GM21619 (cell line): ENCODE measurements around the gene NAALADL2.

ENCODE experiments used
- ATAC-seq: cut with Tn5 transposase; IDR thresholded peaks from one replicate; pipeline ENCODE4 v1.9.1; 2021; ENCODE audit not compliant: unreplicated experiment

Gene NAALADL2

DNA sequence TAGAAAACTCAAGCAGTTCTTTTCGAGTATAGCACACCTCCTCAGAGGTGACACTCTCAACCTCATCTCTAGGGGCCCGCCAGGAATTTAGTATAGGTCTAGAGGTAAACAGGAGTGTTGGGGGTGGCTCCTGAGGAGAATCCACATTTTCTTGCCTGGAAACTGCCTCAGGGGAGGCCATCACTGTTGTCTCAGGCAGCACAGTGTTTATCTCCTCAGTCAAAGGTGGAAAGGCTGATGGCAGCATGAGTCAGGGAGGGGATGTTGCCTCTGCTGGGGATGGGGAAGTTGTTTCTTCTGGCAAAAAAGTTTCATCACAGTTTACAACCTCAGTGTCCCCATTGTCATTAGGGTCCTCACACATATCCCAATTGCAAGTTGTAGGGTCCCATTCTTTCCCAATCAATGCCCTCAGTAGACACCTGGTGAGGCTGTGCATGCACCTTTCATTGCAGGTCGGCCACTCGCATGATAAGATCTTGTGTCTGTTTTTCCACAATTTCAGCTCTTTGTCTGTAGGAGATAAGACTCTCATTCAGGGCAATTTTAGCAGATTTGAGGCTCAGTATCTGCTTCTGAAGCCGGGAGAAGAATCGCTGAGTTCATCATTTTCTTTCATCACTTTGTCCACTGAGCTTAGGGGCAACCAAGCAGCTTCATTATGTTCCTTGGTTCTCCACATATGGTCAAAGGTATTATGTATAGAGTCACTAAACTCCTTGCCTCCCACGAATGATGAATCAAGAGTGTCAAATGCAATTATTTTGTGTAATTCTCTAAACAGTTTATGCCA is 25.8 kb downstream of the NAALADL2 start:
- ATAC-seq: no peak

DNA sequence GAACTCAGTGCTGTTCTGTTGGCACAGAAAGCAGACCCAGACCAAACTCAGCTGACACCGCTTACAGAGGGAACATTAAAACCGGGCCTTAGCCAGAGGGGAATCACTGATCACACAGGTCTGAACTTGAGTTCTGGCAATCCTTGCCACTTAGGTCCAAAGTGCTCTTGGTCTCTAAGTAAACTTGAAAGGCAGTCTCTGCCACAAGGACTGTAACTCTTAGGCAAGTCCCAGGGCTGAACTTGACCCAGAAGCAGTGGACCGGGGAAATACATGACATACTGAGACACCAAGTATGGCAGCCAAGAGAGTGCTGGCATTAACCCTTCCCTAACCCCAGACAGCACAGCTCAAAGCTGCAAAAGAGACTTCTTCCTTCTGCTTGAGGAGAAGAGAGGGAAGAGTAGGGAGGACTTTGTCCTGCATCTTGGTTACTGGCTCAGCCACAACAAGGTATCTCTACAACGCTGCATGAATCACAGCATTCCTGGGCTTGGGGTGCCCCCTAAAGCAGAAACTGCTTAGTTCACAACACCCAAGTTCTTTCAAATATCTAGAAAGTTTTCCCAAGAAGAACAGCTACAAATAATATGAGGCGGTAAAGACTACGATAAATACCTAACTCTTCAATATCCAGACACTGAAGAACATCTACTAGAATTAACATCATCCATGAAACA is 32.5 kb downstream of the NAALADL2 start:
- ATAC-seq: no peak

DNA sequence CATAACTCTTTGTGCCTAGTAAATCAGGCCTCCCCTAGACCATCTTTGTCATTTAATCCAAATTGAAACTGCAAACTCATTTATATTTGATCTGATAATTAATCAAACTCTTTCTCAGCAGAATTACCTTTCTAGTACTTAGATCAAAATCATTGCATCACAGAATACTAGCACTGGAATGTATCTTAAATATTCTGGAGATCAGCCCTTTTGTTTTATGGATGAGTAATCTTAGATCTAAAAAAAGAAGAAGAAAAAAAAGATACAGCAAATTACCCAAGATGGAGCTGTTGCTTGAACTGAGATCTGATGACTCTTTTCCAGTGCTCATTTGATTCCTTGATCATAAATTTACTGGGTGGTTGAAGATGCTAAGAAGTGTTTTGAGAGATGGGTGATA is 47.9 kb downstream of the NAALADL2 start:
- no peak for ATAC-seq

DNA sequence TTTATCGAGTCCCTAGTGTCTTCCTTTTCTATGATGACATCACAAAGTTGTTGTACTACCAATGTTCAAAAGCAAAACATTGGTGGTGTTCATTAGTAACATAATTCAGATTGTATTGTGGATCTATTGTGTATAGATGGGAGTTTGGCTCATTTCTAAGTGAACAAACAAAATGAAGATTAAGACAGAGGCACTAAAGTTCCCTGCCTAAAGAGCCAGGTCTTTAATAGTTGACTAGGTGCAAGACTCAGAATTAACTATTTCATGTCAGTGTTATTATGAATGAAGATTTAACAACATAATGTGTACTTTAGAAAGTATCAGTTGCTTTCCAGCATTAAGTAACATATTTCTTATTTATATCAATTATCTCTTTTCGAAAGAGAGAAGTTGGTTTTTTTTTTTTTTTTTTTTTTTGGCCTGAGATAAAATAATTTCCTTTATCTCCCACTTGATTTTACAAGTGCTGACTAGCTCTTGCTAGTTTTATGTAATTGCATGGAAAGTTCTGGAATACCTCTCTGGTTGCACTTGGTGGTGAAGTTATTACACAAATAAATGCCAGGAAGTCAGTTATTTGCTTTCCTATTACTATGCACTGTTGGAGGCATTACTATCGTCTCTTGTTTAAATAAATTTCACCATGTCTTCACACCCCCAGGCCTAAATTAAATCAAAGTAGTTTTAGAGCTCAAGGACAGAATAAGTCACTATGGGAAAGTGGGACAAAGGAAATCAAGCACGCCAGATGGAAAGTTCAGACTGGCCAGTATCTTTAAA is 48.7 kb downstream of the NAALADL2 start:
- no peak for ATAC-seq

DNA sequence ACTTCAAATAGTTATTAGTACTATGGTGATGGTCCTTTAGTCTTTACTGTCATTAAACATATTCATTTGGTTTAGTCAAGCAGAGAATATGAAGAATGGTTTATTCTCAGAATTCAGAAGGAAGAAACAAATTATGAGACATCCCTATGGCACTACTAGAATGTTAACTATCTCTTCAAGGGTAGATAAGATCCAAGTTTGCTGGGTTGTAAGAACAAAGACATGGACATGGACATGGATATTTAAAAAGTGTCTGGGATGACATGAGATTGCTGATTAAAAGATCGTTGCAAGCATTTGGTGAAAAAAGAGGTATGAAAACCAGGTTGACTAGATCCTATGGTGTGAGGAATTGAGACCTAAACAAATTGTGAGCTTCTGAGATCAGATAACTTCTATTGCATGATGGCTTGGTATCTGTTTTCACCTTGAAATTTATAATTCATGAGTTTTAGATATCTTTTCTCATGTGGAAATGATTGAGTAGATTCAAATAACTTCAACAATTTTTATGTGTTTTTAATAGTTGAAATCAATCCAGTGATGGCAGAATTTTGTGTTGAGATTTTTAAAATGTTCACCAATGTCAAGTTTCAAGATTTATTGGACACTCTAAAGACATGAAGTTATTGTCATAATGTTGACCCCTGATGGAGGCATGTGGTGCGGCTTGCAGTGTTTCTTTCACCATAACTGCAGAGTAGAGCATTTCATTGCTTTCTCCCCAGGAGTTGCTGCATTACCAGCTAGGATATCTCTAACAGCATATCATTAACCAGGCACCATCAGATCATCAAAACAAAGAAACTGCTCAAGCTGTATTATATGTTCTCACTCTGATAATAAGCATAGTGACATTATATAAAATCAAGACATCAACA is 72.6 kb downstream of the NAALADL2 start:
- ATAC-seq: no peak

DNA sequence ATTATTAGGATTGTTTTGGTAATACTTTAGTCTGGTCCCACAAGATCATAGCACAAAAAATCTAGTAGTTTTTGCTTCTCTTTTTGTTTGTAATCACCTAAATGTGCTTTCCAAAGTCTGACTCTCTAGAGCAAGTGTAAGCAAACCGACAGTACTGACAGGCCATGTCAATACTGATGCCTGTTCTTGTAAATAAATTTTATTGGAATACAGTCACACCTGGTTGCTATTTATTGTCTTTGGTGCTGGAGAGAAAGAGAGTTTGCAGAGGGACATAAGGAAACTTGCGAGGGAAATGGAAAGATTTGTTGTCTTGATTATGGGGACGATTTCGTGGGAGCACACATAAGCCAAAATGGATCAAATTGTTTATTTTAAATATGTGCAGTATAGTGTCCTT is 77.5 kb downstream of the NAALADL2 start:
- no peak for ATAC-seq

DNA sequence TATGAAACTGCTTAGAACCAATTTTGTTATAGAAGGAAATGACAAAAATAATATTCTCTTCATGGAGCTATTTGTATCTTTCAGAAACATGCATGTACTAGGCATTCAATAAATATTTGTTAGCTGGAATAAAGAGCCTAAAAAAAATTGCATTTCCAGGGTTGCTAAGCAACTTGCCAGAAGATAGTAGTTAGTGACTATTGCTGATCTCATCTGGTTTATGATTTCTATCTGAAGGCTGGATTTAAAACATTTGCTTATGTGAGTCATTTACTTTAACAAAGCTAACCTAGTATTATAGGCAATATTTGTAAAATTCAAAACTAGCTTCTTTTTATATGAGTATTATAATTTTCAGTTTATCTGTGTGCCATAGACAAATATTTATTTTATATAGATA is 78.3 kb downstream of the NAALADL2 start:
- no peak for ATAC-seq

- ATAC-seq: no peak
Measured at GRCh38 chr3:174938102-174938501, 79.0 kb downstream of the NAALADL2 start.

DNA sequence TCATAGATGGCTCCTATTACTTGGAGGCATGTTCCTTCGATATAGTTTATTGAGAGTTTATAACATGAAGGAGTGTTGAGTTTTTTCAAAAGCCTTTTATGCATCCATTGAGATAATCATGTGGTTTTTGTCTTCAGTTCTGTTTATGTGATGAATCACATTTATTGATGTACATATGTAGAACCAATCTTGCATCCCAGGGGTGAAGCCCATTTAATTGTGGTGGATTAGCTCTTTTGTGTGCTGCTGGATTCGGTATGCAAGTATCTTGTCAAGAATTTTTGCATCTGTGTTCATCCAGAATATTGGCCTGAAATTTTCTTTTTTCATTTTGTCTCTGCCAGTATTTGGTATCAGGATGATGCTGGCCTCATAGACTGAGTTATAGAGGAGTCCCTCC is 81.0 kb downstream of the NAALADL2 start:
- ATAC-seq: no peak

- ATAC-seq: no peak
Measured at GRCh38 chr3:174945276-174945675, 86.1 kb downstream of the NAALADL2 start.

DNA sequence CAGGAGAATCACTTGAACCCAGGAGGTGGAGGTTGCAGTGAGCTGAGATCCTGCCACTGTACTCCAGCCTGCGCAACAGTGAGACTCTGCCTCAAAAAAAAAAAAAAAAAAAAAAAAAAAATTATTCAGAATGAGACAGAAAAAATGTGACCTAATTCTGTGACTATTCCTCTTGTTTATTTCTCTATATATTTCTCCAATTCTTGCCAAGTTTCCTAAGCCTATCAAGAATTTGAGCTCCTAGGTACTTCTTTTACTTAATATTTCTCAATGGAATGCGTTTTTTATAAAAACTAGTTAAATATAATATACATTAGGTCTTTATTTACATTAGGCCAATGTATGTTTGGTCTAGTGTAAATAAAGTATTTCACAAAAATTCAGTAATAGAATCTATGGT is 86.8 kb downstream of the NAALADL2 start:
- ATAC-seq: no peak

DNA sequence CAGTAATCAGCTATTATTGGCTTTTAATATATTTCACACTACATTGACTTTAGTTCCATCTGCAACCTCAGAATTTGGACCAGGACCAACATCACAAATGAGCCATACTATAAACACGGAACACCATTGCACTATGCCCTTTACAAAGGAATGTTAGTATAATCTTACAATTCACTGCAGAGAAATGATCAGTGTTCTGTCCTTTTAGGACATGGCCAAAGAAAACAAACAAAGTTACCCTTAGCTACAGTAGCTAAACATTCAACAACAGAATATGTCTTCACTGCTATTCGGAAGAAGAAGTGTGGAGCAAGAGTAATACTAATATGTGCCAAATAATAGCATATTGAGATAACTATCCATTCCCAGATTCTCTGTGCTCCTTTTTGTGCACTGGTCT is 90.4 kb downstream of the NAALADL2 start:
- ATAC-seq: no peak

DNA sequence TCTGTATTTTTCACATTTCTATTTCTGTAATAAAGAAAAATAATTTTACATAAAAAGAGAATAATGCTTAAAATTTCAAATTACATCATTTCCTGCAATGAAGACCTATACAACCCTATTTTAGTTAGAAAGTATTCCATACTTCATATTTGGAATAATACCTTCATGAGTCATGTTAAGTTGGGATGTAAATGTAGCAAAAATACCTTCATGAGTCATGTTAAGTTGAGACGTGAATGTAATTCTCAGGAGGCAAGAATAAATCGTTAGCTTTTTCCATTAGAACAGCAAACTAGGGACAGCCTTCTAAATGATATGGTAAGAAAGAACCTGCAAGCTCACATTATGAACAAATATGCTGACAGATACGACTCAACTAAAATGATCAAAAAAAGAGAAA is 91.9 kb downstream of the NAALADL2 start:
- no peak for ATAC-seq

- no peak for ATAC-seq
Measured at GRCh38 chr3:174951498-174952005, 92.4 kb downstream of the NAALADL2 start.

GRCh38 chr3:174953068-174953467 is 93.9 kb downstream of the NAALADL2 start:
- no peak for ATAC-seq

- no peak for ATAC-seq
Measured at GRCh38 chr3:174955513-174956016, 96.4 kb downstream of the NAALADL2 start.

DNA sequence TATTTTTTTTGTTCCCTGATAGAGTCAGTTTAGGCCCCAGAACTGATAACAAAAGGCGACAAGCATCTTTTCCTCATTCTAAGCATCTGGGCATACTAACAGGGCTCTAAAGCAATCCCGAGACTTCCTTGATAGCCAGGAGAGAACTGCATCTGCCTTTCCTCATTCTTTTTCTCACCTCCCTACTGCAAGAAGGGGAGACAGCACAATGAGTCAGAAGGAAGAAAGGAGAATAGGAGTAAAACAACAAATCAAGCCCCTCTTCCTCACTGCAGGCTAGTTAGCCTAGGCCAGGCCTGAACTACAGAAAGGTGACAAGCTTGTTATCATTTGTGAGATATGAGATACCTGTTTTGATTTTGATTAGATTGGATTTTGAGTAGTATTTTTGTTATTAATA is 97.9 kb downstream of the NAALADL2 start:
- no peak for ATAC-seq

GRCh38 chr3:174957551-174958001 is 98.4 kb downstream of the NAALADL2 start:
- no peak for ATAC-seq

GRCh38 chr3:174958671-174959328 is 99.7 kb downstream of the NAALADL2 start:
- no peak for ATAC-seq

DNA sequence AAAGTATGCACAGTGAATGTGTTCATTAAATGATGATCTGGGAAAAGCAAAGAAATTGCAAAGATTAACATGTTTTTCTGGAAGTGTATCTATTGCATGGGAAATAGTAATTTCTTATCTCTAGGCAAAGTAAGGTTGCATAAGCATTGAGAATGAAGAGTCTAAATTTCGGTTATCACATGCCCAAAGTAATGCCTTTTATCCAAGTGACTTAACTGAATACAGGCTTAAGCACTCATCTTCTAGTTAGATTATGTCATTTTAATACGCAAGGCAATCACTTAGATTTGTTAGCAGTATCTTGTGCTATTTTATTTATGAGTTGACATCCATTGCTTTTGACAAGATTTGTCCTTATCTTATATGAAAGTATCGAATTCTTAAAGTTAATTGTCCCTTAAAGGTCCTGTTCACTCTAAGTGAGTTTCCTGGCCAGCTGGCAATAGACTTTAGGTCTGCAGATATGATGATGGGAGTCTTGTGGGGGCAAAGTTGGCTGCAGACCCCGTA is 100.5 kb downstream of the NAALADL2 start:
- ATAC-seq: no peak
